A549 (cell line): ENCODE measurements around the gene NDUFV2.

ENCODE experiments used
- CBX2 ChIP-seq: fragments of 200-600 bp; sonication (generic); IDR thresholded peaks from 2 replicates; pipeline ENCODE4 v1.6.1; 2016; ENCODE audit warnings: low read depth, mild to moderate bottlenecking, borderline replicate concordance
- EP300 ChIP-seq, 2 experiments: fragments of >200 bp; sonication (Bioruptor Twin); formaldehyde crosslinking; IDR thresholded peaks; 2 replicates in 1 of 2; 3 replicates in 1 of 2; pipeline ENCODE4 v1.6.1; 2016 to 2017
- MAFK ChIP-seq: fragments of 450-650 bp; IDR thresholded peaks from 2 replicates; pipeline ENCODE4 v1.6.1; 2014; ENCODE audit not compliant: partially characterized antibody
- MAX ChIP-seq: IDR thresholded peaks from 2 replicates; pipeline ENCODE4 v1.6.1; 2012
- MYC ChIP-seq: IDR thresholded peaks from 2 replicates; pipeline ENCODE4 v1.6.1; 2012; ENCODE audit warnings: mild to moderate bottlenecking, inconsistent platforms, low read length, improper control_type of control experiment, borderline replicate concordance
- PHF8 ChIP-seq: fragments of 200-600 bp; sonication (generic); IDR thresholded peaks from 2 replicates; pipeline ENCODE4 v1.6.1; 2016; ENCODE audit warnings: low read depth, mild to moderate bottlenecking, antibody characterized with exemption, moderate library complexity, borderline replicate concordance
- POLR2A ChIP-seq: IDR thresholded peaks from 2 replicates; pipeline ENCODE4 v1.6.1; 2012; ENCODE audit warnings: mild to moderate bottlenecking, low read length
- RCOR1 ChIP-seq: fragments of 150-350 bp; IDR thresholded peaks from 2 replicates; pipeline ENCODE4 v1.6.1; 2014; ENCODE audit warnings: antibody characterized with exemption, low read length, low read depth
- REST ChIP-seq: fragments of 200-600 bp; sonication (generic); IDR thresholded peaks from 2 replicates; pipeline ENCODE4 v1.6.1; 2016; ENCODE audit warnings: antibody characterized with exemption, mild to moderate bottlenecking, moderate library complexity
- RFX5 ChIP-seq: fragments of 450-650 bp; IDR thresholded peaks from 2 replicates; pipeline ENCODE4 v1.7.1; 2014; ENCODE audit warnings: antibody characterized with exemption, mild to moderate bottlenecking, moderate library complexity
- USF2 ChIP-seq: fragments of 450-650 bp; IDR thresholded peaks from 2 replicates; pipeline ENCODE4 v1.6.1; 2014; ENCODE audit warnings: antibody characterized with exemption
- TF ChIP-seq, protein P1 (sequence below): fragments of 150-350 bp; IDR thresholded peaks from 2 replicates; pipeline ENCODE4 v1.6.1; 2014; ENCODE audit warnings: low read depth, mild to moderate bottlenecking, low read length
- TF ChIP-seq, protein P2 (sequence below): fragments of >200 bp; sonication (Bioruptor Twin); formaldehyde crosslinking; IDR thresholded peaks from 3 replicates; pipeline ENCODE4 v1.5.1; 2016
- TF ChIP-seq, protein P3 (sequence below): fragments of 250-450 bp; sonication (Bioruptor Pico); IDR thresholded peaks from 2 replicates; pipeline ENCODE4 v1.5.0; 2021; ENCODE audit warnings: mild to moderate bottlenecking, moderate library complexity, borderline replicate concordance

GRCh38 chr18:9067823-9068222 lies 34.7 kb upstream of the NDUFV2 start:
- TF ChIP-seq, protein P1, sequence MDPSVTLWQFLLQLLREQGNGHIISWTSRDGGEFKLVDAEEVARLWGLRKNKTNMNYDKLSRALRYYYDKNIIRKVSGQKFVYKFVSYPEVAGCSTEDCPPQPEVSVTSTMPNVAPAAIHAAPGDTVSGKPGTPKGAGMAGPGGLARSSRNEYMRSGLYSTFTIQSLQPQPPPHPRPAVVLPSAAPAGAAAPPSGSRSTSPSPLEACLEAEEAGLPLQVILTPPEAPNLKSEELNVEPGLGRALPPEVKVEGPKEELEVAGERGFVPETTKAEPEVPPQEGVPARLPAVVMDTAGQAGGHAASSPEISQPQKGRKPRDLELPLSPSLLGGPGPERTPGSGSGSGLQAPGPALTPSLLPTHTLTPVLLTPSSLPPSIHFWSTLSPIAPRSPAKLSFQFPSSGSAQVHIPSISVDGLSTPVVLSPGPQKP: no peak
- TF ChIP-seq, protein P2, sequence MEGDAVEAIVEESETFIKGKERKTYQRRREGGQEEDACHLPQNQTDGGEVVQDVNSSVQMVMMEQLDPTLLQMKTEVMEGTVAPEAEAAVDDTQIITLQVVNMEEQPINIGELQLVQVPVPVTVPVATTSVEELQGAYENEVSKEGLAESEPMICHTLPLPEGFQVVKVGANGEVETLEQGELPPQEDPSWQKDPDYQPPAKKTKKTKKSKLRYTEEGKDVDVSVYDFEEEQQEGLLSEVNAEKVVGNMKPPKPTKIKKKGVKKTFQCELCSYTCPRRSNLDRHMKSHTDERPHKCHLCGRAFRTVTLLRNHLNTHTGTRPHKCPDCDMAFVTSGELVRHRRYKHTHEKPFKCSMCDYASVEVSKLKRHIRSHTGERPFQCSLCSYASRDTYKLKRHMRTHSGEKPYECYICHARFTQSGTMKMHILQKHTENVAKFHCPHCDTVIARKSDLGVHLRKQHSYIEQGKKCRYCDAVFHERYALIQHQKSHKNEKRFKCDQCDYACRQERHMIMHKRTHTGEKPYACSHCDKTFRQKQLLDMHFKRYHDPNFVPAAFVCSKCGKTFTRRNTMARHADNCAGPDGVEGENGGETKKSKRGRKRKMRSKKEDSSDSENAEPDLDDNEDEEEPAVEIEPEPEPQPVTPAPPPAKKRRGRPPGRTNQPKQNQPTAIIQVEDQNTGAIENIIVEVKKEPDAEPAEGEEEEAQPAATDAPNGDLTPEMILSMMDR: no peak
- TF ChIP-seq PHF8 (no peak), POLR2A (no peak), RCOR1 (no peak), MAX (no peak), MAFK (no peak), REST (no peak), RFX5 (no peak), CBX2 (no peak), USF2 (no peak), EP300 (IDR thresholded peaks at IDR 0.05) (no peak), MYC (no peak)
- TF ChIP-seq, protein P3, sequence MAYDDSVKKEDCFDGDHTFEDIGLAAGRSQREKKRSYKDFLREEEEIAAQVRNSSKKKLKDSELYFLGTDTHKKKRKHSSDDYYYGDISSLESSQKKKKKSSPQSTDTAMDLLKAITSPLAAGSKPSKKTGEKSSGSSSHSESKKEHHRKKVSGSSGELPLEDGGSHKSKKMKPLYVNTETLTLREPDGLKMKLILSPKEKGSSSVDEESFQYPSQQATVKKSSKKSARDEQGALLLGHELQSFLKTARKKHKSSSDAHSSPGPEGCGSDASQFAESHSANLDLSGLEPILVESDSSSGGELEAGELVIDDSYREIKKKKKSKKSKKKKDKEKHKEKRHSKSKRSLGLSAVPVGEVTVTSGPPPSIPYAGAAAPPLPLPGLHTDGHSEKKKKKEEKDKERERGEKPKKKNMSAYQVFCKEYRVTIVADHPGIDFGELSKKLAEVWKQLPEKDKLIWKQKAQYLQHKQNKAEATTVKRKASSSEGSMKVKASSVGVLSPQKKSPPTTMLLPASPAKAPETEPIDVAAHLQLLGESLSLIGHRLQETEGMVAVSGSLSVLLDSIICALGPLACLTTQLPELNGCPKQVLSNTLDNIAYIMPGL (CRISPR knock-in tag): no peak
